Endodermal cell (in vitro differentiated cells): Measurements from ENCODE around the gene RUNX2. TPM values are rescaled to one million over a fixed set of nuclear protein-coding genes. Genes with fewer than 3 reads are reported as not detected.
A peak's percentile ranks its signal among the peaks of the same experiment; 100 is the strongest.

ENCODE experiments used
- DNase-seq: peaks from one replicate; pipeline ENCODE4 v3.0.0-alpha.2; 2017
- H3K27ac ChIP-seq: 2 replicates; pipeline ENCODE4 v1.5.1; 2013; ENCODE audit warnings: mild to moderate bottlenecking, low read depth, low read length, moderate library complexity
- H3K27me3 ChIP-seq: 2 replicates; pipeline ENCODE4 v1.6.1; 2013; ENCODE audit warnings: mild to moderate bottlenecking, low read length, moderate library complexity; ENCODE audit not compliant: insufficient read depth, control insufficient read depth, poor library complexity, severe bottlenecking
- H3K36me3 ChIP-seq: 2 replicates; pipeline ENCODE4 v1.7.0; 2013; ENCODE audit warnings: mild to moderate bottlenecking, low read length, moderate library complexity; ENCODE audit not compliant: control insufficient read depth, insufficient read depth
- H3K4me1 ChIP-seq: one replicate; pipeline ENCODE4 v1.7.0; 2013; ENCODE audit warnings: low read length; ENCODE audit not compliant: control insufficient read depth, insufficient read depth
- H3K4me3 ChIP-seq: 2 replicates; pipeline ENCODE4 v1.5.1; 2013; ENCODE audit warnings: mild to moderate bottlenecking, low read length, moderate library complexity
- H3K9ac ChIP-seq: 2 replicates; pipeline ENCODE4 v1.6.1; 2013; ENCODE audit warnings: mild to moderate bottlenecking, low read length, moderate library complexity; ENCODE audit not compliant: poor library complexity, severe bottlenecking; ENCODE audit errors: extremely low read depth
- H3K9me3 ChIP-seq: 2 replicates; pipeline ENCODE4 v1.6.1; 2013; ENCODE audit warnings: mild to moderate bottlenecking, low read length, moderate library complexity; ENCODE audit not compliant: control insufficient read depth
- H3K27ac Mint-ChIP-seq: 2 replicates; pipeline ENCODE4 v1.8.0; 2020; ENCODE audit warnings: mixed read lengths
- H3K27me3 Mint-ChIP-seq: 2 replicates; pipeline ENCODE4 v1.8.0; 2021; ENCODE audit warnings: mild to moderate bottlenecking, mixed read lengths; ENCODE audit not compliant: insufficient read depth
- H3K36me3 Mint-ChIP-seq: 2 replicates; pipeline ENCODE4 v1.8.0; 2020; ENCODE audit warnings: low read depth, mixed read lengths
- H3K4me1 Mint-ChIP-seq: 2 replicates; pipeline ENCODE4 v1.8.0; 2020; ENCODE audit warnings: mixed read lengths
- H3K4me3 Mint-ChIP-seq: 2 replicates; pipeline ENCODE4 v1.8.0; 2020; ENCODE audit warnings: mild to moderate bottlenecking, moderate library complexity, mixed read lengths
- H3K9me3 Mint-ChIP-seq: 2 replicates; pipeline ENCODE4 v1.8.0; 2020; ENCODE audit warnings: mild to moderate bottlenecking, mixed read lengths
- WGBS, 2 experiments: methylation state at CpG; one replicate each; pipeline versions ENCODE4 v1.1.5 to v1.1.7; 2013; ENCODE audit warnings: missing lambda C conversion rate in 2 of 2, mixed read lengths in 1 of 2; ENCODE audit not compliant: insufficient coverage in 1 of 2, insufficient read length in 1 of 2; 5-methylcytosine and 5-hydroxymethylcytosine counted together
- total RNA-seq, 2 donors: library from RNA; stranded (reverse); fragmentation: NEBNext Ultra II Directional in 1 of 2; extraction: Animal tissue kit (Norgen Biotek cat#: 25700) in 1 of 2; gene quantifications; 2 replicates in 1 of 2; 3 replicates in 1 of 2; pipeline ENCODE4 v1.2.1, GENCODE V29; 2021
- TF ChIP-seq, protein P1 (sequence below): fragments of 200-600 bp; sonication (generic); conservative IDR thresholded peaks from 2 replicates; pipeline ENCODE4 v1.5.0; 2021; ENCODE audit warnings: antibody characterized with exemption, mild to moderate bottlenecking

Gene RUNX2
- total RNA-seq, 2 donors from 2014 or later, result 0.18 to 0.26 TPM

DNA sequence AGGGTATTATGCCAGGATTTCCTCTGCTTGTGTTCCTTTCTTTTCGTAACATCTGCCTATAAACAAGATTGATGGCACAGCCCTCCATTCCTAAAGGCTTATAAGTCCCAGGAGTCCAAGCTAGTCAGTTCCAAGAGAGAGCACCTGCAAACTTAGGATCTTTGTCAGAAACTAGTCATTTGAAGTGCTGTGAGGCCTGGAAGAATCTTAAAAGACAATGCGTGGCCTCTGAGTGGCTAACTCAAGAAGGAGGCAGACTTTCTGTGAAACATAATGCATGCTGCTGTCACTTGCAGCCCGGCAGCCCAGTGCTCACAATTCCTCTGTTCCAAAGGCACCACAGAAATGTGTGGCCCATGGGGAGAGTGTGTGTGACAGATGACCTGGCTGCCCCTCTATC, 184.6 kb downstream of the RUNX2 start:
- no peaks in the 10 kb centered on the region for H3K9me3 Mint-ChIP-seq
- H3K27ac Mint-ChIP-seq, result no peak overlapping the region
- H3K27ac ChIP-seq, result peak overlapping the region; percentile 61
- H3K27me3 Mint-ChIP-seq, result no peaks in the 10 kb centered on the region
- no peak overlapping the region for H3K4me3 Mint-ChIP-seq
- no peak overlapping the region for H3K9ac ChIP-seq
- TF ChIP-seq, protein P1, sequence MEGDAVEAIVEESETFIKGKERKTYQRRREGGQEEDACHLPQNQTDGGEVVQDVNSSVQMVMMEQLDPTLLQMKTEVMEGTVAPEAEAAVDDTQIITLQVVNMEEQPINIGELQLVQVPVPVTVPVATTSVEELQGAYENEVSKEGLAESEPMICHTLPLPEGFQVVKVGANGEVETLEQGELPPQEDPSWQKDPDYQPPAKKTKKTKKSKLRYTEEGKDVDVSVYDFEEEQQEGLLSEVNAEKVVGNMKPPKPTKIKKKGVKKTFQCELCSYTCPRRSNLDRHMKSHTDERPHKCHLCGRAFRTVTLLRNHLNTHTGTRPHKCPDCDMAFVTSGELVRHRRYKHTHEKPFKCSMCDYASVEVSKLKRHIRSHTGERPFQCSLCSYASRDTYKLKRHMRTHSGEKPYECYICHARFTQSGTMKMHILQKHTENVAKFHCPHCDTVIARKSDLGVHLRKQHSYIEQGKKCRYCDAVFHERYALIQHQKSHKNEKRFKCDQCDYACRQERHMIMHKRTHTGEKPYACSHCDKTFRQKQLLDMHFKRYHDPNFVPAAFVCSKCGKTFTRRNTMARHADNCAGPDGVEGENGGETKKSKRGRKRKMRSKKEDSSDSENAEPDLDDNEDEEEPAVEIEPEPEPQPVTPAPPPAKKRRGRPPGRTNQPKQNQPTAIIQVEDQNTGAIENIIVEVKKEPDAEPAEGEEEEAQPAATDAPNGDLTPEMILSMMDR, result no peak
- WGBS, 2 experiments, result 82 to 89% methylated on average over 3 of the region's 3 CpGs
- peaks cover 7% of the 10 kb centered on the region for H3K4me1 Mint-ChIP-seq
- H3K9me3 ChIP-seq, result no peaks in the 10 kb centered on the region
- no peaks in the 10 kb centered on the region for H3K36me3 Mint-ChIP-seq
- no peak overlapping the region for H3K4me3 ChIP-seq
- H3K27me3 ChIP-seq, result no peaks in the 10 kb centered on the region
- no peaks in the 10 kb centered on the region for H3K4me1 ChIP-seq
- H3K36me3 ChIP-seq, result no peaks in the 10 kb centered on the region
- no peak for DNase-seq

DNA sequence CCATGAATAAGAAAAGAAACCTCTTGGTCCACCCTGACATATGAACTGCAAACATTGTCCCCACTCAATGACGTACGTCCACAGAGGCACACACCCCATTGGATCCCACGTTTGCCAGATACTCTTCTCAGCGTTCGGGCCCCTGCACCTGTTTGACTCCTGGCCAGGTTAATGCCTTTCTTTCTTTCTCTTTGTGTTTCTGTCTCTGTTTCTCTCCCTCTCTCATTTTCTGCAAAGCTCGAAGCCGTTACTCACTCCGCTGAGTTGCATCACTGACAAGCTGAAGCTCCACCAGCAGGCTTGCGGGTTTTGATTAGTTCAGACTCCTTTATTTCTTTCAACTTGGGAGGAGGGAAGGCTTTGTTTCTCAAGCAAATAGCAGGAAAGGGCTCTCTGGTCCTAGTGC, 185.1 kb downstream of the RUNX2 start:
- no peak overlapping the region for H3K4me3 ChIP-seq
- no peaks in the 10 kb centered on the region for H3K9me3 ChIP-seq
- H3K9ac ChIP-seq, result no peak overlapping the region
- no peaks in the 10 kb centered on the region for H3K4me1 ChIP-seq
- DNase-seq, result no peak
- H3K27ac ChIP-seq, result peak overlapping the region; percentile 61
- WGBS, 2 experiments, result 68 to 79% methylated on average over 6 to 9 of the region's 9 CpGs
- H3K36me3 Mint-ChIP-seq, result no peaks in the 10 kb centered on the region
- no peaks in the 10 kb centered on the region for H3K27me3 Mint-ChIP-seq
- H3K4me3 Mint-ChIP-seq, result no peak overlapping the region
- no peaks in the 10 kb centered on the region for H3K36me3 ChIP-seq
- H3K27me3 ChIP-seq, result no peaks in the 10 kb centered on the region
- no peaks in the 10 kb centered on the region for H3K9me3 Mint-ChIP-seq
- H3K27ac Mint-ChIP-seq, result no peak overlapping the region
- TF ChIP-seq, protein P1, result no peak
- peaks cover 6% of the 10 kb centered on the region for H3K4me1 Mint-ChIP-seq

DNA sequence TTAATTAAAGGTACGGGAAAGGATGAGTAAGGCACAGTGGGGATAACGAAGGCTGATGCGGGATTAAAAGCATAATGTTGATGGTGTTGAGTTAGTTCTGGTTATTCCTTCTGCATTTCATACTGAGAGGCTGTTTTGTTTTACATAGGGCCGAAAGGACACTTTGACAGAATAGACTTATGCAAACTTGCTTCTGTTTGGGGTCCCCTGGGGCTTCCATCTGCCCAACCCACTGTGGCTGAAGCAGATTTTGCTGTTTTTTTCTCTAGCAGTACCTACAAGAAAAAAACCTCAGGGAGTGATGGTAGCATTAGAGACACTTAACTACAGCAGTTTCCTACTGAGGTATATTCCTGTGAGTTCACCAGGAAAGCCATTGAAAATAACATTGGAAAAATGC, 185.7 kb downstream of the RUNX2 start:
- no peaks in the 10 kb centered on the region for H3K36me3 ChIP-seq
- Mint-ChIP-seq H3K27me3 (no peaks in the 10 kb centered on the region), H3K4me3 (no peak overlapping the region), H3K4me1 (peaks cover 6% of the 10 kb centered on the region), H3K9me3 (no peaks in the 10 kb centered on the region), H3K27ac (no peak overlapping the region), H3K36me3 (no peaks in the 10 kb centered on the region)
- no peak overlapping the region for H3K4me3 ChIP-seq
- no peaks in the 10 kb centered on the region for H3K27me3 ChIP-seq
- no peaks in the 10 kb centered on the region for H3K9me3 ChIP-seq
- H3K27ac ChIP-seq, result no peak overlapping the region
- H3K4me1 ChIP-seq, result no peaks in the 10 kb centered on the region
- no peak for DNase-seq
- no peak overlapping the region for H3K9ac ChIP-seq
- TF ChIP-seq, protein P1, result no peak
- whole genome bisulfite sequencing, 2 experiments, result 82 to 86% methylated on average over 1 to 4 of the region's 4 CpGs
